ENCODE results near the gene ZNF234. TPM values are rescaled to one million over a fixed set of nuclear protein-coding genes. Genes with fewer than 3 reads are reported as not detected.
A peak's percentile ranks its signal among the peaks of the same experiment; 100 is the strongest.
"Not testable (repeated sequence)": the region's sequence is repeated elsewhere in the genome, so short reads cannot be mapped to it uniquely, and the experiment has no call there.

Gene ZNF234
- total and polyA plus RNA-seq, 7 donors, result 1.1 to 6.5 (median 4.1) TPM

- peak within 1 kb of the TSS; percentile 88 for H3K27ac ChIP-seq
- peak; percentile 10 for TF ChIP-seq CTCF (IDR thresholded peaks at IDR 0.05)
- H3K4me1 ChIP-seq, result peaks cover 15% of the 10 kb centered on the region
- H3K9me3 ChIP-seq, result peaks cover 40% of the 10 kb centered on the region
- no peaks in the 10 kb centered on the region for H3K27me3 ChIP-seq (ENCODE audit: insufficient read depth in 3 of 3, low read length in 2 of 3)
- intact Hi-C loops (cut with DNase I), result loop anchor here (2.0 to 10.0 kb wide), 5 partner anchors 18 to 242 kb away; partner anchors contain the start of genes ZNF112 (in 1 of the 2), ZNF223 (in 1 of the 2), ZNF224 (in 1 of the 2) and ZNF226 (in 1 of the 2)
- peak; percentile 99 to 100 (median 100) for ATAC-seq
- H3K36me3 ChIP-seq (ENCODE audit: insufficient read depth in 1 of 2, low read depth in 1 of 2), result peaks cover 5 to 33% of the 10 kb centered on the region in 2 donors
- WGBS, 3 donors, result 0% methylated on average over 44 of the region's 44 CpGs
- peak within 1 kb of the TSS; percentile 93 for H3K4me3 ChIP-seq
- DNase-seq, result peak; percentile 93 to 95
Observed at GRCh38 chr19:44113138-44113783, 28.1 kb upstream of the ZNF234 start, which contains the start of gene ZNF225. ZNF225 (plus strand) TSS chr19:44113399; CDS start chr19:44115828, 2,429 bp downstream.

GRCh38 chr19:44113784-44114390 is 27.5 kb upstream of the ZNF234 start:
- no peak for TF ChIP-seq CTCF (IDR thresholded peaks at IDR 0.05)
- Histone ChIP-seq H3K36me3 (ENCODE audit: insufficient read depth in 1 of 2, low read depth in 1 of 2) (peaks cover 8 to 35% of the 10 kb centered on the region in 2 donors), H3K9me3 (peaks cover 34% of the 10 kb centered on the region), H3K4me1 (peaks cover 15% of the 10 kb centered on the region), H3K27ac (peak overlapping the region; percentile 88), H3K4me3 (peak overlapping the region; percentile 93), H3K27me3 (ENCODE audit: insufficient read depth in 3 of 3, low read length in 2 of 3) (no peaks in the 10 kb centered on the region)
- 4% methylated on average over 18 of the region's 18 CpGs for WGBS, 3 donors
- peak in 1 of 4 donors; percentile 9 for ATAC-seq
- no peak for DNase-seq
- intact Hi-C loops (cut with DNase I), result loop anchor here (2.0 to 10.0 kb wide), 5 partner anchors 19 to 241 kb away; partner anchors contain the start of genes ZNF112 (in 1 of the 2), ZNF223 (in 1 of the 2), ZNF224 (in 1 of the 2) and ZNF226 (in 1 of the 2)

- peaks cover 16 to 100% of the 10 kb centered on the region in 2 donors for H3K36me3 ChIP-seq (ENCODE audit: insufficient read depth in 1 of 2, low read depth in 1 of 2)
- H3K27me3 ChIP-seq (ENCODE audit: insufficient read depth in 3 of 3, low read length in 2 of 3); intact Hi-C loops (cut with DNase I); H3K4me1 ChIP-seq; H3K27ac ChIP-seq; DNase-seq; H3K4me3 ChIP-seq; ATAC-seq: not testable (repeated sequence)
- 93 to 96% (median 93%) methylated on average over 4 of the region's 4 CpGs for WGBS, 3 donors
- peaks cover 49% of the 10 kb centered on the region for H3K9me3 ChIP-seq
Observed at GRCh38 chr19:44121162-44121561, 20.2 kb upstream of the ZNF234 start.

GRCh38 chr19:44131955-44132354 is 9.4 kb upstream of the ZNF234 start:
- Histone ChIP-seq H3K27me3 (ENCODE audit: insufficient read depth in 3 of 3, low read length in 2 of 3) (no peaks in the 10 kb centered on the region), H3K36me3 (ENCODE audit: insufficient read depth in 1 of 2, low read depth in 1 of 2) (peaks cover 23 to 43% of the 10 kb centered on the region in 2 donors), H3K9me3 (peaks cover 61% of the 10 kb centered on the region), H3K27ac (no peak overlapping the region), H3K4me3 (no peak overlapping the region), H3K4me1 (no peaks in the 10 kb centered on the region)
- no peak for TF ChIP-seq CTCF (IDR thresholded peaks at IDR 0.05)
- ATAC-seq (no peak), DNase-seq (no peak)
- intact Hi-C loops (cut with DNase I), result no loop called here
- 95 to 96% (median 95%) methylated on average over 5 of the region's 5 CpGs for WGBS, 3 donors

GRCh38 chr19:44142059-44142433 is 692 bp downstream of the ZNF234 start:
- peaks cover 9% of the 10 kb centered on the region for H3K4me1 ChIP-seq
- 1 to 5% (median 5%) methylated on average over 13 of the region's 13 CpGs for WGBS, 3 donors
- DNase-seq (peak in 1 of 2 donors; percentile 14), ATAC-seq (peak in 3 of 4 donors; percentile 30 to 45 (median 43))
- H3K4me3 ChIP-seq, result peak overlapping the region; percentile 90
- H3K27me3 ChIP-seq (ENCODE audit: insufficient read depth in 3 of 3, low read length in 2 of 3), result no peaks in the 10 kb centered on the region
- H3K9me3 ChIP-seq, result peaks cover 11% of the 10 kb centered on the region
- H3K36me3 ChIP-seq (ENCODE audit: insufficient read depth in 1 of 2, low read depth in 1 of 2), result peaks cover 4 to 30% of the 10 kb centered on the region in 2 donors
- intact Hi-C loops (cut with DNase I), result no loop called here
- H3K27ac ChIP-seq, result peak overlapping the region; percentile 80
- no peak for TF ChIP-seq CTCF (IDR thresholded peaks at IDR 0.05)

Measured in psoas muscle (tissue), 8 donors.